T-helper 17 cell (primary cell): ENCODE results near the gene CALHM5. TPM values are rescaled to one million over a fixed set of nuclear protein-coding genes. Genes with fewer than 3 reads are reported as not detected.

ENCODE experiments used
- ATAC-seq: fragments of 150-1000 bp; cut with Tn5 transposase; 2 replicates; pipeline ENCODE4 v1.10.0; 2021; ENCODE audit warnings: mild to moderate bottlenecking, moderate library complexity
- DNase-seq, 3 donors: peaks; one replicate each; pipeline versions ENCODE4 v3.0.0 to v3.0.0-alpha.2; 2020 to 2021
- H3K9me3 ChIP-seq: one replicate; pipeline ENCODE4 v1.7.0; 2013; ENCODE audit warnings: low read length, mild to moderate bottlenecking; ENCODE audit not compliant: control insufficient read depth, poor library complexity, severe bottlenecking
- H3K27ac Mint-ChIP-seq: one replicate; pipeline ENCODE4 v1.8.0; 2022; ENCODE audit warnings: mild to moderate bottlenecking, moderate library complexity, mixed read lengths
- H3K27me3 Mint-ChIP-seq: one replicate; pipeline ENCODE4 v1.8.0; 2022; ENCODE audit warnings: mixed read lengths
- H3K36me3 Mint-ChIP-seq: one replicate; pipeline ENCODE4 v1.8.0; 2022; ENCODE audit warnings: low read depth, mixed read lengths
- H3K4me1 Mint-ChIP-seq: one replicate; pipeline ENCODE4 v1.8.0; 2022; ENCODE audit warnings: mild to moderate bottlenecking, mixed read lengths
- H3K4me3 Mint-ChIP-seq: one replicate; pipeline ENCODE4 v1.8.0; 2022; ENCODE audit warnings: mild to moderate bottlenecking, moderate library complexity, mixed read lengths
- total RNA-seq, 4 donors: library from RNA in 2 of 4; stranded (reverse) in 2 of 4; gene quantifications; one replicate each; pipeline ENCODE4 v1.2.3 and lab custom pipeline; 2022 to 2026

Gene CALHM5
- total RNA-seq (under 1 TPM in 1 of 2 donors, not detected in 1; 0.65 TPM), total RNA-seq (lab: John Stamatoyannopoulos, UW) (0 reads per million in 2 donors)

DNA sequence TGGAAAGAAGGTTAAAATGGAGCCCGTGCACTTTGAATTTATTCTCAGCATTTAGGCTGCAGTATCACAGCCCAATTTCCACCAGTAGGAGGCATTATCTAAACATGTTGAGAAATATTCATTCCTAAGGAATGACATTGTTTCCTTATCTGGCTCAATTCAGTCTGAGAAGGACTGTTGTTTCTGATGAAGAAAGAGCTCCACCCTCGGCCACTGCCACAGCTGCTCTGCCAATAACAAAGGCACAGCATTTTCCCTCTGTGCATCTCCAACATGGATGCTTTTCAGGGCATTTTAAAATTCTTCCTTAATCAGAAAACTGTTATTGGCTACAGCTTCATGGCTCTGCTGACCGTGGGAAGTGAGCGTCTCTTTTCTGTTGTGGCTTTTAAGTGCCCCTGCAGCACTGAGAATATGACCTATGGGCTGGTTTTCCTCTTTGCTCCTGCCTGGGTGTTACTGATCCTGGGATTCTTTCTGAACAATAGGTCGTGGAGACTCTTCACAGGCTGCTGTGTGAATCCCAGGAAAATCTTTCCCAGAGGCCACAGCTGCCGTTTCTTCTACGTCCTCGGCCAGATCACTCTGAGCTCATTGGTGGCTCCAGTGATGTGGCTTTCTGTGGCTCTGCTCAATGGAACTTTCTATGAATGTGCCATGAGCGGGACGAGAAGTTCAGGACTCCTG is at the start of gene CALHM5:
CALHM5 (plus strand) TSS at position 216 of the 687 bp plus-strand sequence; CDS start at position 274, 58 bp downstream.
- Mint-ChIP-seq H3K4me3 (no peak within 1 kb of the TSS), H3K36me3 (no peaks in the 10 kb centered on the region), H3K27me3 (no peaks in the 10 kb centered on the region), H3K4me1 (no peaks in the 10 kb centered on the region), H3K27ac (no peak within 1 kb of the TSS)
- no peaks in the 10 kb centered on the region for H3K9me3 ChIP-seq
- ATAC-seq = no peak
- no peak for DNase-seq

DNA sequence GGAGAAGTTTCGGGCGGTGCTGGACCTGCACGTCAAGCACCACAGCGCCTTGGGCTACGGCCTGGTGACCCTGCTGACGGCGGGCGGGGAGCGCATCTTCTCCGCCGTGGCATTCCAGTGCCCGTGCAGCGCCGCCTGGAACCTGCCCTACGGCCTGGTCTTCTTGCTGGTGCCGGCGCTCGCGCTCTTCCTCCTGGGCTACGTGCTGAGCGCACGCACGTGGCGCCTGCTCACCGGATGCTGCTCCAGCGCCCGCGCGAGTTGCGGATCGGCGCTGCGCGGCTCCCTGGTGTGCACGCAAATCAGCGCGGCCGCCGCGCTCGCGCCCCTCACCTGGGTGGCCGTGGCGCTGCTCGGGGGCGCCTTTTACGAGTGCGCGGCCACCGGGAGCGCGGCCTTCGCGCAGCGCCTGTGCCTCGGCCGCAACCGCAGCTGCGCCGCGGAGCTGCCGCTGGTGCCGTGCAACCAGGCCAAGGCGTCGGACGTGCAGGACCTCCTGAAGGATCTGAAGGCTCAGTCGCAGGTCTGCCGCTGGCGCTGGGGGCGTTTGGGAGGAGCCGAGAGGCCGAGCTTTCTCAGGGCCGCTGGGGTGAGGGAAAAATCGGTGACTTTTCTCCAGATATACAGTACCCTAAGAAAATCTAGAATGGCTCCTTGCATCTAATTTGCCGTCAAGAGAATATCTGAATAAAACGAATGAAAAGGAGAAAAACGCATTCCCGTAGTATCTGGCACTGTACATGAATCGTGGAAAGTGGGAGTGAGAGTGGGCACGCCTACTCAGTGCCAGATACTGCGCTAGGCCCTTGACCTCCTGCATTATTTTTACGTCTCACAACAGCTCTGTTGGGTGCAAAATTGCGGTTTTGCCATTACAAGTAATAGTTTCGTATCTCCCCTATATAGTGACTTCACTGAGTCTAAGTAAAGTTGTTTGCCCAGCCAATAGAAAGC is 49.2 kb upstream of the CALHM5 start:
- Mint-ChIP-seq H3K4me1 (peaks cover 29% of the 10 kb centered on the region), H3K36me3 (peaks cover 4% of the 10 kb centered on the region), H3K27ac (peak overlapping the region; percentile 93), H3K27me3 (peaks cover 21% of the 10 kb centered on the region), H3K4me3 (peak overlapping the region; percentile 88)
- peak; percentile 94 for ATAC-seq
- DNase-seq = peak; percentile 19 to 38 (median 26)
- no peaks in the 10 kb centered on the region for H3K9me3 ChIP-seq

GRCh38 chr6:116463301-116463700 is 48.1 kb upstream of the CALHM5 start:
- H3K4me1 Mint-ChIP-seq = peaks cover 31% of the 10 kb centered on the region
- no peak overlapping the region for H3K27ac Mint-ChIP-seq

GRCh38 chr6:116465246-116465645 is 46.2 kb upstream of the CALHM5 start:
- H3K9me3 ChIP-seq = no peaks in the 10 kb centered on the region

More at GRCh38 chr6:116463301-116463700, 48.1 kb upstream of the CALHM5 start:
- ATAC-seq (no peak), DNase-seq (no peak)
- Mint-ChIP-seq H3K27me3 (peaks cover 18% of the 10 kb centered on the region), H3K4me3 (peak overlapping the region; percentile 5), H3K36me3 (peaks cover 4% of the 10 kb centered on the region)
- no peaks in the 10 kb centered on the region for H3K9me3 ChIP-seq

DNA sequence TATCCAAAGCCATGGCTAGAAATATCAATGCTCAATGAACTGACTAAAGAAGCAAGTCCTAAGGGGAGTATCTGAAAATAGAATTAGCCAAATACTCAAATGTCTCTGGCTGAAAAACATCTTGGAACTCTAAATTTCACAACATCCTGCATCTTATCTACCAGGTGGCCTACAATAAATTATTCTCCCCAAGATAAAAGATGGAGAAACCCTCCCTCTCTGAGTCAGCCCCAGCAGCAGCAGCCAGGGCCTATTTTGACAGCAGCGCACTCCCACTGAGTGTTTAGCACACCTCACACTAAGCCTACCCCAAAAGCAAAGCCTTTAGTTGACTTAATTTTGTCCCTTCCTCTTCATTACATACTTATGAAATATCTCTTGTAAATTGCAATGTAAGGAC is 44.3 kb upstream of the CALHM5 start:
- ATAC-seq = no peak
- no peaks in the 10 kb centered on the region for H3K9me3 ChIP-seq
- Mint-ChIP-seq H3K27me3 (peaks cover 15% of the 10 kb centered on the region), H3K4me1 (peaks cover 21% of the 10 kb centered on the region), H3K27ac (no peak overlapping the region), H3K4me3 (no peak overlapping the region), H3K36me3 (peaks cover 4% of the 10 kb centered on the region)
- no peak for DNase-seq

More at GRCh38 chr6:116465246-116465645, 46.2 kb upstream of the CALHM5 start:
- Mint-ChIP-seq H3K36me3 (peaks cover 4% of the 10 kb centered on the region), H3K4me3 (no peak overlapping the region), H3K27ac (peak overlapping the region; percentile 83), H3K27me3 (peaks cover 17% of the 10 kb centered on the region), H3K4me1 (peaks cover 31% of the 10 kb centered on the region)
- DNase-seq = no peak
- peak; percentile 13 for ATAC-seq

GRCh38 chr6:116467514-116467913 is 43.9 kb upstream of the CALHM5 start:
- peaks cover 4% of the 10 kb centered on the region for H3K36me3 Mint-ChIP-seq
- H3K27ac Mint-ChIP-seq = no peak overlapping the region

GRCh38 chr6:116468293-116468692 is 43.1 kb upstream of the CALHM5 start:
- peaks cover 4% of the 10 kb centered on the region for H3K36me3 Mint-ChIP-seq
- H3K27me3 Mint-ChIP-seq = peaks cover 17% of the 10 kb centered on the region
- no peak overlapping the region for H3K27ac Mint-ChIP-seq
- no peak overlapping the region for H3K4me3 Mint-ChIP-seq
- ATAC-seq (no peak), DNase-seq (no peak)
- H3K9me3 ChIP-seq = no peaks in the 10 kb centered on the region
- H3K4me1 Mint-ChIP-seq = peaks cover 17% of the 10 kb centered on the region

More at GRCh38 chr6:116467514-116467913, 43.9 kb upstream of the CALHM5 start:
- no peak overlapping the region for H3K4me3 Mint-ChIP-seq
- peak; percentile 64 for ATAC-seq
- H3K9me3 ChIP-seq = no peaks in the 10 kb centered on the region
- H3K4me1 Mint-ChIP-seq = peaks cover 19% of the 10 kb centered on the region
- DNase-seq = no peak
- H3K27me3 Mint-ChIP-seq = peaks cover 16% of the 10 kb centered on the region

DNA sequence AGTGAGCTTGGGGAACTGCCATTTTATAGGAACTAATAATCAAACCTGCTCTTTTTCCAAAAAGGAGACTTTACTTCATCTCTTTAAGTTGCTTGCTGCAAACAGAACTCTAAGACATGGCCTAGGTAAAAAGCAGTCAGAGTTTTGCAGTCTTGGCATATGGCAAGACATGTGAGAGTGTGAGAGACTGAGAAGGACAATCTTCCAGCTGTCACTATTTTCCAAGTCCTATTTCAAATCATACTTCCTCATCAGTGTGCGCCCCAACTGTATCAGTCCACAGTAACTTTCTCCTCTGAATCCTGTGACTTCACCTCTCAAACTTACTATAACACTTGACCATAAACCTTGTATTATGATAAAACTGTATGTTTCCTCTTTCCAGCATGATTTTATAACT is 39.9 kb upstream of the CALHM5 start:
- no peaks in the 10 kb centered on the region for H3K36me3 Mint-ChIP-seq
- peaks cover 24% of the 10 kb centered on the region for H3K4me1 Mint-ChIP-seq
- H3K9me3 ChIP-seq = no peaks in the 10 kb centered on the region
- no peak for DNase-seq
- no peak overlapping the region for H3K4me3 Mint-ChIP-seq
- no peak overlapping the region for H3K27ac Mint-ChIP-seq
- ATAC-seq = no peak
- H3K27me3 Mint-ChIP-seq = peaks cover 11% of the 10 kb centered on the region

DNA sequence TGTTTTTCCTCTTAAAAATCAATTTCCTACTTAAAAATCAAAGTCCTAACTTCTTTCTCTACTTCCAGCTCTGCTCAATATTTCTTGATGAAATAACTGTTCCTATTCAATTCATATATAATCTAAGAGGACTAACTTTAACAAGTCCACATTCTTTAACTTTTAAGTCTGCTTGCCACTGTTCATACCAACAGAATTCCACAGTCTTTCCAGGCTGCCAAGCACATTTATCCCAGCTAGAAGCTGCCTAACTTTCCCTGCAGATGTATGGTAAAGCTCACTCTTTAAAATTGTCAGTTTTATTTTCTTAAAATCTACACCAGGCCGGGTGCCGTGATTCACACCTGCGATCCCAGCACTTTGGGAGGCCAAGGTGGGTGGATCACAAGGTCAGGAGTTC is 38.7 kb upstream of the CALHM5 start:
- Mint-ChIP-seq H3K27me3 (peaks cover 11% of the 10 kb centered on the region), H3K27ac (no peak overlapping the region)
- no peak for ATAC-seq

DNA sequence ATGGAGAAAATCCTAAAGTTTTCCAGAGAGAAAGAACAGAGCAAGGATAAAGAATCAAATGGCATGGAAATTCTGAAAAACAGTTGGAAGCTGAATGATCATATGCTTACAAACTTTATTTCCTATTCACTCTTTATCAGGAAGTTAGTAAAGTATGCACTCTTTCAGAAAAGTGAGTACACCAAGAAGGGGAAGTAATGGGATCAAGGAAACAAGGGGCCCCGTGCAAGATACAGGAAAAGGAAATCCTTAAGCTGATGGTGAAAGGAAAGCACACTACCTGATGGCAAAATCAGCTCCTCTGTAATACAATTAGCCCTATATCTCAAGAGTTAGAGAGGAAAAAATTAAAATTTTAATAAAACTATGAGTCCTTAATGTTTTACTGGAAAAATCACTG is 36.3 kb upstream of the CALHM5 start:
- peaks cover 21% of the 10 kb centered on the region for H3K4me1 Mint-ChIP-seq
- H3K9me3 ChIP-seq = no peaks in the 10 kb centered on the region
- no peaks in the 10 kb centered on the region for H3K36me3 Mint-ChIP-seq
- H3K27ac Mint-ChIP-seq = peak overlapping the region; percentile 95
- DNase-seq (no peak), ATAC-seq (no peak)
- peaks cover 11% of the 10 kb centered on the region for H3K27me3 Mint-ChIP-seq
- H3K4me3 Mint-ChIP-seq = peak overlapping the region; percentile 86

More for the DNA sequence above, 38.7 kb upstream of the CALHM5 start:
- DNase-seq = no peak
- H3K4me1 Mint-ChIP-seq = peaks cover 21% of the 10 kb centered on the region
- no peak overlapping the region for H3K4me3 Mint-ChIP-seq
- no peaks in the 10 kb centered on the region for H3K9me3 ChIP-seq
- no peaks in the 10 kb centered on the region for H3K36me3 Mint-ChIP-seq

GRCh38 chr6:116476002-116476678 is 35.3 kb upstream of the CALHM5 start:
- ATAC-seq (peak; percentile 93), DNase-seq (no peak)
- H3K4me1 Mint-ChIP-seq = peaks cover 21% of the 10 kb centered on the region
- H3K4me3 Mint-ChIP-seq = peak overlapping the region; percentile 86
- H3K36me3 Mint-ChIP-seq = no peaks in the 10 kb centered on the region
- H3K27me3 Mint-ChIP-seq = peaks cover 13% of the 10 kb centered on the region
- no peaks in the 10 kb centered on the region for H3K9me3 ChIP-seq
- peak overlapping the region; percentile 95 for H3K27ac Mint-ChIP-seq

GRCh38 chr6:116482780-116483179 is 28.7 kb upstream of the CALHM5 start:
- ATAC-seq = no peak
- Mint-ChIP-seq H3K27ac (no peak overlapping the region), H3K4me1 (no peaks in the 10 kb centered on the region), H3K27me3 (peaks cover 39% of the 10 kb centered on the region), H3K4me3 (no peak overlapping the region), H3K36me3 (peaks cover 7% of the 10 kb centered on the region)
- H3K9me3 ChIP-seq = no peaks in the 10 kb centered on the region
- DNase-seq = no peak

DNA sequence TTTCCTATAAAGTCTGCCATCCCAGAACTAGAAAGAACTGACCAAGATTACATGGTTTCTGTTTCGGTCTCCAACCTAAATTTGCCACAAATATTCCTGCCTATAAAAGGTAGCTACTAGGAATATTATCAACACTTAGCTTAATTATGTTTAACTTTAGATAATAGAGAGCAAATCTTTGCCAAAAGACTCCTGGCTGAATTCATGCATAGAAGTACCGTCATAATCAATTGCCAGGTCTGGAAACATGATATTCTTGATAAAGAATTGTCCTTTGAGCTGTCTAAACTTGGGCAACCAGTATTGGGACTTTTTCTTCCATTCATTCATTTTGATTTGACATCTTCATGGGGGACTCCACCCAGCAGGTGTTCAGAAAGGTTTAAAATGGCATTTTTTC is 27.8 kb upstream of the CALHM5 start:
- DNase-seq (no peak), ATAC-seq (no peak)
- Mint-ChIP-seq H3K27me3 (peaks cover 40% of the 10 kb centered on the region), H3K4me3 (no peak overlapping the region), H3K36me3 (peaks cover 7% of the 10 kb centered on the region), H3K27ac (no peak overlapping the region), H3K4me1 (no peaks in the 10 kb centered on the region)
- no peaks in the 10 kb centered on the region for H3K9me3 ChIP-seq
